ENCODE results near the gene EEF1AKMT3. TPM values are rescaled to one million over a fixed set of nuclear protein-coding genes. Genes with fewer than 3 reads are reported as not detected.

The EEF1AKMT3 gene
- total RNA-seq, 1 experiment from 2014 or later = 5.0 TPM

GRCh38 chr12:57753756-57754337 is 18.6 kb upstream of the EEF1AKMT3 start (continued):
- TF ChIP-seq POLR2AphosphoS5 (IDR thresholded peaks at IDR 0.05; ENCODE audit: low read depth, low read length) (no peak), SP1 (IDR thresholded peaks at IDR 0.05; ENCODE audit: low read depth) (no peak), RAD21 (IDR thresholded peaks at IDR 0.05; ENCODE audit: low read depth) (no peak), EZH2 (IDR thresholded peaks at IDR 0.05) (no peak), ZNF274 (IDR thresholded peaks at IDR 0.05; ENCODE audit: low read depth, low read length) (no peak), EGR1 (IDR thresholded peaks at IDR 0.05; ENCODE audit: low read depth) (no peak), ZBTB33 (IDR thresholded peaks at IDR 0.05; ENCODE audit: extremely low read depth, insufficient replicate concordance, low read length) (no peak), FOSL1 (IDR thresholded peaks at IDR 0.05; ENCODE audit: low read depth) (no peak), TCF7L2 (IDR thresholded peaks at IDR 0.05; ENCODE audit: borderline replicate concordance, extremely low read depth, insufficient read depth, insufficient read length) (no peak), YY1 (IDR thresholded peaks at IDR 0.05; ENCODE audit: extremely low read depth, insufficient replicate concordance, low read depth, low read length) (no peak), ELF1 (IDR thresholded peaks at IDR 0.05; ENCODE audit: borderline replicate concordance, low read depth) (no peak)

Data from HCT116 (cell line).